Trophoblast cell (in vitro differentiated cells and primary cell): ENCODE measurements around the gene VPS29.

Experiments used
- DNase-seq, 2 donors: peaks; one replicate each; pipeline ENCODE4 v3.0.0-alpha.2; 2016
- H2AFZ ChIP-seq: 2 replicates; pipeline ENCODE4 v1.6.1; 2013; ENCODE audit warnings: low read length, moderate library complexity, mild to moderate bottlenecking; ENCODE audit not compliant: insufficient read depth, poor library complexity
- H2AK5ac ChIP-seq: 2 replicates; pipeline ENCODE4 v1.6.1; 2013; ENCODE audit warnings: mild to moderate bottlenecking, low read length
- H2BK120ac ChIP-seq: 2 replicates; pipeline ENCODE4 v1.6.1; 2013; ENCODE audit warnings: low read length, mild to moderate bottlenecking, moderate library complexity; ENCODE audit not compliant: insufficient read depth, poor library complexity
- H2BK12ac ChIP-seq: 2 replicates; pipeline ENCODE4 v1.6.1; 2013; ENCODE audit warnings: mild to moderate bottlenecking, low read length, moderate library complexity
- H2BK5ac ChIP-seq: 2 replicates; pipeline ENCODE4 v1.6.1; 2013; ENCODE audit warnings: low read length, low read depth, moderate library complexity, mild to moderate bottlenecking; ENCODE audit not compliant: poor library complexity
- H3K14ac ChIP-seq: 2 replicates; pipeline ENCODE4 v1.6.1; 2013; ENCODE audit warnings: mild to moderate bottlenecking, low read length
- H3K18ac ChIP-seq: 2 replicates; pipeline ENCODE4 v1.6.1; 2013; ENCODE audit warnings: mild to moderate bottlenecking, low read length
- H3K23ac ChIP-seq: 2 replicates; pipeline ENCODE4 v1.6.1; 2013; ENCODE audit warnings: low read length
- H3K27ac ChIP-seq: 2 replicates; pipeline ENCODE4 v1.5.1; 2013; ENCODE audit warnings: low read depth, mild to moderate bottlenecking, inconsistent platforms, low read length, moderate library complexity
- H3K27me3 ChIP-seq: 2 replicates; pipeline ENCODE4 v1.6.1; 2013; ENCODE audit warnings: inconsistent platforms, mild to moderate bottlenecking, low read length, moderate library complexity; ENCODE audit not compliant: insufficient read depth
- H3K36me3 ChIP-seq, 2 experiments: 1 replicate in 1 of 2; 2 replicates in 1 of 2; pipeline ENCODE4 v1.6.1; 2013; ENCODE audit warnings: low read length in 2 of 2, mild to moderate bottlenecking in 2 of 2, moderate library complexity in 1 of 2; ENCODE audit not compliant: insufficient read depth in 2 of 2, control insufficient read depth in 1 of 2
- H3K4ac ChIP-seq: 2 replicates; pipeline ENCODE4 v1.6.1; 2013; ENCODE audit warnings: low read depth, mild to moderate bottlenecking, low read length, moderate library complexity
- H3K4me1 ChIP-seq, 2 experiments: 1 replicate in 1 of 2; 2 replicates in 1 of 2; pipeline ENCODE4 v1.6.1; 2013; ENCODE audit warnings: low read length in 2 of 2, mild to moderate bottlenecking in 2 of 2, moderate library complexity in 1 of 2; ENCODE audit not compliant: insufficient read depth in 2 of 2, control insufficient read depth in 1 of 2
- H3K4me2 ChIP-seq: 2 replicates; pipeline ENCODE4 v1.6.1; 2013; ENCODE audit warnings: inconsistent platforms, mild to moderate bottlenecking, low read length, moderate library complexity
- H3K4me3 ChIP-seq: 2 replicates; pipeline ENCODE4 v1.5.1; 2013; ENCODE audit warnings: mild to moderate bottlenecking, low read depth, low read length, inconsistent platforms
- H3K79me1 ChIP-seq: one replicate; pipeline ENCODE4 v1.6.1; 2013; ENCODE audit warnings: low read length
- H3K79me2 ChIP-seq: 2 replicates; pipeline ENCODE4 v1.6.1; 2013; ENCODE audit warnings: low read length, mild to moderate bottlenecking; ENCODE audit not compliant: control insufficient read depth, insufficient read depth, poor library complexity
- H3K9ac ChIP-seq: 2 replicates; pipeline ENCODE4 v1.6.1; 2013; ENCODE audit warnings: mild to moderate bottlenecking, low read length
- H3K9me3 ChIP-seq: 2 replicates; pipeline ENCODE4 v1.6.1; 2013; ENCODE audit warnings: low read depth, mild to moderate bottlenecking, control low read depth, inconsistent platforms, low read length; ENCODE audit not compliant: insufficient read depth
- H4K12ac ChIP-seq: 2 replicates; pipeline ENCODE4 v1.6.1; 2013; ENCODE audit warnings: low read depth, mild to moderate bottlenecking, low read length, moderate library complexity
- H4K8ac ChIP-seq: 2 replicates; pipeline ENCODE4 v1.6.1; 2013; ENCODE audit warnings: low read depth, mild to moderate bottlenecking, low read length, moderate library complexity
- H4K91ac ChIP-seq: one replicate; pipeline ENCODE4 v1.6.1; 2013; ENCODE audit warnings: low read depth, mild to moderate bottlenecking, low read length, moderate library complexity
- WGBS: extraction: QIAGEN DNeasy Blood & Tissue Kit; methylation state at CpG from one replicate; pipeline ENCODE4 v1.1.7; 2013; ENCODE audit warnings: missing lambda C conversion rate; ENCODE audit not compliant: insufficient read length, insufficient coverage; ENCODE audit errors: extremely low coverage; 5-methylcytosine and 5-hydroxymethylcytosine counted together

Gene VPS29

GRCh38 chr12:110537605-110538409, 35.9 kb upstream of the VPS29 start:
- Histone ChIP-seq H3K4ac (no peak overlapping the region), H3K4me1 (peaks cover 2 to 6% of the 10 kb centered on the region in 2 experiments), H3K4me3 (no peak overlapping the region), H2BK5ac (no peak overlapping the region), H3K23ac (no peak overlapping the region), H4K91ac (no peak overlapping the region), H3K79me1 (no peaks in the 10 kb centered on the region), H2AK5ac (no peak overlapping the region), H3K9me3 (no peaks in the 10 kb centered on the region), H3K27me3 (no peaks in the 10 kb centered on the region), H2BK120ac (no peak overlapping the region), H3K18ac (no peak overlapping the region), H3K27ac (no peak overlapping the region), H3K14ac (no peak overlapping the region), H2AFZ (no peak overlapping the region), H4K8ac (no peak overlapping the region), H3K4me2 (no peak overlapping the region), H3K36me3 (peaks cover 9 to 17% of the 10 kb centered on the region in 2 experiments), H3K9ac (no peak overlapping the region), H2BK12ac (no peak overlapping the region), H4K12ac (no peak overlapping the region), H3K79me2 (no peaks in the 10 kb centered on the region)
- no CpG with 5 or more reads among the region's 9 CpGs for WGBS
- DNase-seq, result no peak

DNA sequence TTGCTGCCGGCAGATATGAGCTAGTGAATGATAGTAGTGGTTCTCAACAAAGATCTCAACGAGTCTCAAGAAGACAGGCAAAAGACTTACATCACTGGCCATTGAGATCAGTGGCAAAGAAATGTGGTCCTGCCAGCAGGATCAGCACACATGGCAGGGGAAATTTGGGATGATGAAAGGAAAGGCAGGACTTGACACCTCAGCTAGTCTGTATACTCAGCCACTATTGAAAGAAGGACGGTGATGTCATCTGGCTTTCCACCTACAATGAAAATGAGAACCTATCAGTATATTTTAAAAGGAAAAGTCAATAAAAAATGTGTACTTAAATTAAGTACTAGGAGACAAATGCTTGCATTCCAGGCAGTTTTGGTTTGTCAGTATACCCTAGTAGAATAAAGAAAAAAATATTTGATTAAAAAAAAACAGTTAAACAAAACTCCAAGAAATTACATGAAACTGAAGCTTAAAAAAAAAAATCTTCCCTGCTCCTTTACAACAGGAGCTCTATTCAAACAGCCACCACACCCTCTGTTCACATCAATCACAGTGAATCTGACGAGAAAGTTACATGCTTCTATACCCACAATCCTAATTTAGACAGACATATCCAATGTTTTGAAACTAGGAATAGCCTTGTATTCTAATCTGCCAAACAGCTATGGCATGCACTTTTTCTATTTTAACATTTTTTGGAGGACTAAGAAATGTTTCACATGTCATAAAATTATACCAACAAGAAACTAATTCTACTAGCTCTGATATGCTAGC, 35.1 kb upstream of the VPS29 start:
- Histone ChIP-seq H2BK12ac (no peak overlapping the region), H2AK5ac (no peak overlapping the region), H3K4me3 (no peak overlapping the region), H3K27me3 (no peaks in the 10 kb centered on the region), H4K12ac (no peak overlapping the region), H3K9ac (no peak overlapping the region), H3K18ac (no peak overlapping the region), H3K79me2 (no peaks in the 10 kb centered on the region), H3K4ac (no peak overlapping the region), H3K27ac (no peak overlapping the region), H3K36me3 (peaks cover 9 to 17% of the 10 kb centered on the region in 2 experiments), H2AFZ (no peak overlapping the region), H2BK120ac (no peak overlapping the region), H3K4me2 (no peak overlapping the region), H3K79me1 (no peaks in the 10 kb centered on the region), H4K8ac (no peak overlapping the region), H4K91ac (no peak overlapping the region), H3K9me3 (no peaks in the 10 kb centered on the region), H3K23ac (no peak overlapping the region), H3K4me1 (peaks cover 2 to 6% of the 10 kb centered on the region in 2 experiments), H2BK5ac (no peak overlapping the region), H3K14ac (no peak overlapping the region)
- DNase-seq, result peak; percentile 31 to 46
- WGBS, result no CpG with 5 or more reads among the region's 4 CpGs

- H3K23ac ChIP-seq, result no peak overlapping the region
- no CpG with 5 or more reads among the region's 6 CpGs for WGBS
- H2BK5ac ChIP-seq, result no peak overlapping the region
- H2AK5ac ChIP-seq, result no peak overlapping the region
- no peak overlapping the region for H2BK12ac ChIP-seq
- no peak overlapping the region for H3K4me2 ChIP-seq
- H4K8ac ChIP-seq, result no peak overlapping the region
- H4K91ac ChIP-seq, result no peak overlapping the region
- H2AFZ ChIP-seq, result no peak overlapping the region
- no peak overlapping the region for H3K4ac ChIP-seq
- DNase-seq, result no peak
- peaks cover 7 to 16% of the 10 kb centered on the region in 2 experiments for H3K36me3 ChIP-seq
- no peaks in the 10 kb centered on the region for H3K27me3 ChIP-seq
- no peak overlapping the region for H3K14ac ChIP-seq
- H3K9me3 ChIP-seq, result no peaks in the 10 kb centered on the region
- H4K12ac ChIP-seq, result no peak overlapping the region
- H3K79me1 ChIP-seq, result no peaks in the 10 kb centered on the region
- peaks cover 2 to 6% of the 10 kb centered on the region in 2 experiments for H3K4me1 ChIP-seq
- no peak overlapping the region for H2BK120ac ChIP-seq
- no peaks in the 10 kb centered on the region for H3K79me2 ChIP-seq
- H3K18ac ChIP-seq, result no peak overlapping the region
- no peak overlapping the region for H3K4me3 ChIP-seq
- no peak overlapping the region for H3K27ac ChIP-seq
- no peak overlapping the region for H3K9ac ChIP-seq
Observed at GRCh38 chr12:110534811-110535210, 32.9 kb upstream of the VPS29 start.

- Histone ChIP-seq H3K27me3 (no peaks in the 10 kb centered on the region), H2AFZ (no peak overlapping the region), H3K18ac (no peak overlapping the region), H3K4me2 (no peak overlapping the region), H3K27ac (no peak overlapping the region), H3K4me1 (peaks cover 2 to 6% of the 10 kb centered on the region in 2 experiments), H3K79me2 (no peaks in the 10 kb centered on the region), H3K23ac (no peak overlapping the region), H3K4me3 (no peak overlapping the region), H4K91ac (no peak overlapping the region), H4K12ac (no peak overlapping the region), H3K4ac (no peak overlapping the region), H2BK5ac (no peak overlapping the region), H3K9me3 (no peaks in the 10 kb centered on the region), H2BK12ac (no peak overlapping the region), H3K79me1 (no peaks in the 10 kb centered on the region), H3K36me3 (peaks cover 5 to 11% of the 10 kb centered on the region in 2 experiments), H2AK5ac (no peak overlapping the region), H4K8ac (no peak overlapping the region), H2BK120ac (no peak overlapping the region), H3K9ac (no peak overlapping the region), H3K14ac (no peak overlapping the region)
- WGBS, result no CpG with 5 or more reads among the region's 6 CpGs
- DNase-seq, result peak; percentile 84 to 98
Observed at GRCh38 chr12:110533607-110534006, 31.7 kb upstream of the VPS29 start.
